ENCODE measurements around the gene C4A. TPM values are rescaled to one million over a fixed set of nuclear protein-coding genes. Genes with fewer than 3 reads are reported as not detected.
"Not testable (repeated sequence)": the region's sequence is repeated elsewhere in the genome, so short reads cannot be mapped to it uniquely, and the experiment has no call there.

C4A gene
- total RNA-seq, 1 experiment from 2014 or later, result 4.3 TPM

DNA sequence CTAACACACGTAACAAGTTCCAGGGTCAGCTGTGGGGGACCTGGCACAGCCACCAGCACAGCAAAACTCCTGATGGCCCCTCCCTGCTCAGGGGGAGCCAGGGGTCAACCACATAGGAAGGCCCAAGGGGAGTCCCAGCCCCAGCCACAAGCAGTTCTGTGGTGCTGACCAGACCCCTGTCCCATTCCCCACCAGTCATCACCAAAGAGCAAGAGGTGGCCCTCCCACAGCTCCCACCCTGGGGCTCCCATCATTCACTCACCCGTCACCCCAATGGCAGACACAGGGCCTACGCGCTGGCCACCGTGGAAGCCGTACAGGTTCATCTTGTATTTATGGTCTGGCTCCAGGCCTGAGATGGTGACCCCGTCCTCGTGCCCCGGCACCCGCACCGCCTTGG lies 67.9 kb downstream of the C4A start:
- not testable (repeated sequence) for H3K79me2 ChIP-seq (ENCODE audit: insufficient read depth, low read length); H3K27me3 Mint-ChIP-seq (ENCODE audit: low read depth); H2BK20ac ChIP-seq (ENCODE audit: low read depth, low read length, poor library complexity, severe bottlenecking); H2BK12ac ChIP-seq (ENCODE audit: insufficient read length, low read depth, low read length); H4K8ac ChIP-seq (replicated peaks; ENCODE audit: insufficient read length, low read depth, low read length); H3K9me3 ChIP-seq (ENCODE audit: control insufficient read depth, low read depth, low read length); H3K4me1 ChIP-seq (ENCODE audit: insufficient read depth, low read length); H3K27ac ChIP-seq (ENCODE audit: insufficient read length, low read depth, low read length); H3K4ac ChIP-seq (ENCODE audit: low read depth, low read length); H4K5ac ChIP-seq (ENCODE audit: insufficient read length, low read depth, low read length); H2AK5ac ChIP-seq (ENCODE audit: insufficient read length, low read length); H3K56ac ChIP-seq (ENCODE audit: insufficient read length, low read depth, low read length); H3K9ac ChIP-seq (ENCODE audit: extremely low read depth, insufficient read length, low read length); H3K27ac Mint-ChIP-seq; H3K79me1 ChIP-seq (ENCODE audit: insufficient read depth, low read depth, low read length, poor library complexity, severe bottlenecking); H3K23ac ChIP-seq (ENCODE audit: insufficient read length, low read depth, low read length); H2AFZ ChIP-seq (ENCODE audit: low read length); H4K91ac ChIP-seq (ENCODE audit: insufficient read length, low read depth, low read length); H2BK15ac ChIP-seq (ENCODE audit: low read depth, low read length); H3T11ph ChIP-seq (ENCODE audit: low read length); H3K36me3 Mint-ChIP-seq (ENCODE audit: insufficient read depth in 1 of 3, low read depth in 3 of 3); H3K27me3 ChIP-seq (ENCODE audit: insufficient read depth, low read length); H3K4me2 ChIP-seq (ENCODE audit: insufficient read depth, insufficient read length, low read length); H3K23me2 ChIP-seq (ENCODE audit: insufficient read length, low read depth, low read length, poor library complexity, severe bottlenecking); H3K9me3 Mint-ChIP-seq; H2BK5ac ChIP-seq (ENCODE audit: insufficient read length, low read length); H3K14ac ChIP-seq (ENCODE audit: insufficient read depth, low read length); H4K20me1 ChIP-seq (ENCODE audit: control insufficient read depth, insufficient read depth, insufficient read length); H3K18ac ChIP-seq (ENCODE audit: insufficient read length, low read depth, low read length); H2BK120ac ChIP-seq (ENCODE audit: low read depth, low read length, poor library complexity, severe bottlenecking); H3K4me3 Mint-ChIP-seq
- DNase-seq, result peak; percentile 17
- peaks cover 2 to 11% of the 10 kb centered on the region in 2 experiments; a peak in 3 of 4 replicates for H3K4me1 Mint-ChIP-seq
- WGBS (ENCODE audit: extremely low coverage, insufficient read length, low lambda C conversion rate), result no CpG with 5 or more reads among the region's 11 CpGs

All from H9 (cell line).